Fibroblast of the conjunctiva (primary cell): Measurements from ENCODE around the gene CCDC85C.

Experiments used
- DNase-seq: peaks from one replicate; pipeline ENCODE4 v3.0.0-alpha.2; 2010; ENCODE audit warnings: low read depth

The CCDC85C gene

GRCh38 chr14:99510556-99511139, 93.4 kb downstream of the CCDC85C start:
- no peak for DNase-seq

GRCh38 chr14:99509871-99510555, 94.0 kb downstream of the CCDC85C start:
- DNase-seq, result no peak

GRCh38 chr14:99508896-99509629, 94.9 kb downstream of the CCDC85C start:
- no peak for DNase-seq

- no peak for DNase-seq
Observed at GRCh38 chr14:99507860-99508640, 96.0 kb downstream of the CCDC85C start.

GRCh38 chr14:99506276-99506675, 97.7 kb downstream of the CCDC85C start:
- no peak for DNase-seq

- no peak for DNase-seq
Observed at GRCh38 chr14:99505089-99505488, 98.9 kb downstream of the CCDC85C start.

GRCh38 chr14:99503848-99504453, 100.1 kb downstream of the CCDC85C start:
- no peak for DNase-seq

GRCh38 chr14:99502989-99503421, 101.0 kb downstream of the CCDC85C start:
- DNase-seq, result no peak

GRCh38 chr14:99497894-99498293, 106.1 kb downstream of the CCDC85C start:
- no peak for DNase-seq

- DNase-seq, result no peak
Observed at GRCh38 chr14:99497341-99497740, 106.7 kb downstream of the CCDC85C start.

GRCh38 chr14:99484106-99484505, 119.9 kb downstream of the CCDC85C start:
- no peak for DNase-seq

- DNase-seq, result no peak
Observed at GRCh38 chr14:99481745-99482099, 122.3 kb downstream of the CCDC85C start.

GRCh38 chr14:99480917-99481744, 122.9 kb downstream of the CCDC85C start, which contains the start of gene CCNK:
Gene CCNK, plus strand, starts transcription at chr14:99481409. Its CDS starts 11,269 bp downstream, at chr14:99492678.
- DNase-seq, result peak; percentile 100

- no peak for DNase-seq
Observed at GRCh38 chr14:99479906-99480869, 123.8 kb downstream of the CCDC85C start, which contains the start of gene SETD3. Gene SETD3, minus strand, starts transcription at chr14:99480859. Its CDS starts 15,054 bp downstream, at chr14:99465805.

- DNase-seq, result no peak
Observed at GRCh38 chr14:99479160-99479905, 124.7 kb downstream of the CCDC85C start.

- DNase-seq, result no peak
Observed at GRCh38 chr14:99478128-99478527, 125.9 kb downstream of the CCDC85C start.

GRCh38 chr14:99476864-99477263, 127.1 kb downstream of the CCDC85C start:
- no peak for DNase-seq

- DNase-seq, result no peak
Observed at GRCh38 chr14:99475660-99476059, 128.3 kb downstream of the CCDC85C start.

GRCh38 chr14:99475179-99475578, 128.8 kb downstream of the CCDC85C start:
- peak; percentile 14 for DNase-seq
